H1 (cell line): ENCODE measurements around the gene CCDC141. TPM values are rescaled to one million over a fixed set of nuclear protein-coding genes. Genes with fewer than 3 reads are reported as not detected.

Experiments used
- CHD7 ChIP-seq: fragments of 300-600 bp; sonication (generic); IDR thresholded peaks from 2 replicates; pipeline ENCODE4 v1.7.1; 2012; ENCODE audit warnings: low read length, moderate library complexity, mild to moderate bottlenecking, inconsistent platforms; ENCODE audit not compliant: insufficient replicate concordance
- polyA plus RNA-seq, 7 experiments: library from polyadenylated mRNA; depleted of rRNA in 3 of 7; stranded (reverse) in 5 of 7; unstranded in 2 of 7; fragments of >200 nt in 5 of 7; fragments of 200-250 nt in 2 of 7; gene quantifications; 1 replicate in 5 of 7; 2 replicates in 1 of 7; 4 replicates in 1 of 7; pipeline versions ENCODE4 v1.2.1 to v1.2.3, GENCODE V29; 2011 to 2013; ENCODE audit warnings: missing spikeins in 2 of 7, mixed read lengths in 2 of 7
- total RNA-seq: library from RNA; stranded (reverse); fragmentation: NEBNext Ultra II Directional; extraction: Animal tissue kit (Norgen Biotek cat#: 25700); gene quantifications from 2 replicates; pipeline ENCODE4 v1.2.1, GENCODE V29; 2021

The CCDC141 gene
- total and polyA plus RNA-seq, 2 of the 8 experiments (the other 6 are each of a cell fraction or from before 2014, with no cell fraction given): 0.56 to 21.6 TPM

DNA sequence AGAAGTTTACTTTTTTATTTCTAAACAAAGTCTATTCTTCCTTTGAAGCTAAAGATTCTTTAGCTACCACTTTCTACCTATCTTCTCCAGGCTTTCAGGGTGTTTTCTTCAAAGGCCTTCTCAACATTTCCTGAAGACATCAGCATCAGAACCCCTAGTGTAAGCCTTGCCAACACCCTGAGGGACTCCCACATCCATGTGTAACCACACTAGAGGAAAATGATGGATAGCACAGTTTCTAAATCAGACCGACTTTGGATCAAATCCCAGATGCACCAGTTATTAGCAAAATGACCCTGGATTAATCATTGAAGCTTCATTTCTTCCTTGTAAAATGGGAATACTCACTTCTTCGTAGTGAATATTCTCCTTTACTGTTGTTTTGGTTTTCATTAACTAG, 238.0 kb downstream of the CCDC141 start (continued):
- no peak for TF ChIP-seq CHD7
